Breast epithelium (tissue), 4 donors: ENCODE results near the gene PSMD1. TPM values are rescaled to one million over a fixed set of nuclear protein-coding genes. Genes with fewer than 3 reads are reported as not detected.
"Not testable (repeated sequence)": the region's sequence is repeated elsewhere in the genome, so short reads cannot be mapped to it uniquely, and the experiment has no call there.

Source experiments
- DNase-seq, 2 donors: peaks; one replicate each; pipeline ENCODE4 v3.0.0-alpha.2; 2019; ENCODE audit warnings: low spot score in 2 of 2
- H3K27ac ChIP-seq, 2 donors: fragments of 200-600 bp; sonication (generic) in 1 of 2; one replicate each; pipeline ENCODE4 v1.5.1; 2016 to 2019; ENCODE audit warnings: mild to moderate bottlenecking in 1 of 2
- H3K27me3 ChIP-seq, 2 donors: fragments of 200-600 bp; sonication (generic) in 1 of 2; one replicate each; pipeline versions ENCODE4 v1.5.1 to v1.6.0; 2017 to 2019; ENCODE audit warnings: control low read depth in 1 of 2, mild to moderate bottlenecking in 1 of 2
- H3K36me3 ChIP-seq: fragments of 200-600 bp; one replicate; pipeline ENCODE4 v1.5.1; 2019
- H3K4me1 ChIP-seq, 2 donors: fragments of 200-600 bp; sonication (generic); one replicate each; pipeline ENCODE4 v1.5.1; 2016 to 2019; ENCODE audit warnings: control low read depth in 1 of 2
- H3K4me3 ChIP-seq, 3 donors: fragments of 200-600 bp; sonication (generic); 1 replicate in 2 of 3; 2 replicates in 1 of 3; pipeline ENCODE4 v1.5.1; 2016 to 2019; ENCODE audit warnings: mild to moderate bottlenecking in 3 of 3, moderate library complexity in 2 of 3
- H3K9me3 ChIP-seq, 2 donors: fragments of 200-600 bp; sonication (generic) in 1 of 2; one replicate each; pipeline ENCODE4 v1.5.1; 2016 to 2019; ENCODE audit warnings: control low read depth in 1 of 2
- CTCF ChIP-seq, 3 donors: fragments of 450-650 bp; IDR thresholded peaks; one replicate each; pipeline ENCODE4 v1.5.1; 2016 to 2017; ENCODE audit warnings: antibody characterized with exemption in 3 of 3, mild to moderate bottlenecking in 3 of 3, moderate library complexity in 3 of 3
- POLR2A ChIP-seq: fragments of 450-650 bp; IDR thresholded peaks from one replicate; pipeline ENCODE4 v1.6.1; 2016; ENCODE audit warnings: antibody characterized with exemption, mild to moderate bottlenecking, moderate library complexity
- POLR2AphosphoS5 ChIP-seq, 3 donors: sonication (generic); formaldehyde crosslinking; IDR thresholded peaks; one replicate each; pipeline ENCODE4 v1.6.1; 2017; ENCODE audit warnings: antibody characterized with exemption in 3 of 3
- intact Hi-C: fragments of 100-400 bp; cut with DNase I; formaldehyde crosslinking; loops from one replicate; pipeline ENCODE4 v1.15.1; 2023; ENCODE audit warnings: low total_unique reads
- total RNA-seq, 3 donors: library from RNA; depleted of rRNA; stranded (reverse); fragments of >200 nt; gene quantifications; one replicate each; pipeline ENCODE4 v1.1.0, GENCODE V29; 2016

The PSMD1 gene
- total RNA-seq, 3 donors from 2014 or later = 63.8 to 73.0 (median 69.2) TPM

- DNase-seq = no peak
- Histone ChIP-seq H3K9me3 (no peaks in the 10 kb centered on the region), H3K27me3 (no peaks in the 10 kb centered on the region), H3K4me1 (no peaks in the 10 kb centered on the region), H3K36me3 (peaks cover 8% of the 10 kb centered on the region), H3K27ac (no peak overlapping the region), H3K4me3 (no peak overlapping the region)
- no peak for TF ChIP-seq POLR2AphosphoS5 (IDR thresholded peaks at IDR 0.05)
- intact Hi-C loops = no loop called here
These were observed 32.1 kb downstream of the PSMD1 start for GRCh38 chr2:231088754-231089153.

- no peak for DNase-seq
- intact Hi-C loops = no loop called here
- Histone ChIP-seq H3K9me3 (peaks cover 8 to 25% of the 10 kb centered on the region in 2 donors), H3K4me1 (no peaks in the 10 kb centered on the region), H3K27ac (no peak overlapping the region), H3K36me3 (no peaks in the 10 kb centered on the region), H3K27me3 (no peaks in the 10 kb centered on the region), H3K4me3 (no peak overlapping the region)
- TF ChIP-seq POLR2AphosphoS5 (IDR thresholded peaks at IDR 0.05) = no peak
- TF ChIP-seq CTCF (IDR thresholded peaks at IDR 0.05) = no peak
- no peak for TF ChIP-seq POLR2A
These were observed 37.3 kb downstream of the PSMD1 start for GRCh38 chr2:231093933-231094332.

GRCh38 chr2:231094736-231095346 lies 38.2 kb downstream of the PSMD1 start:
- Histone ChIP-seq H3K36me3 (no peaks in the 10 kb centered on the region), H3K27ac (no peak overlapping the region), H3K4me1 (no peaks in the 10 kb centered on the region), H3K4me3 (no peak overlapping the region), H3K27me3 (no peaks in the 10 kb centered on the region), H3K9me3 (peaks cover 17 to 34% of the 10 kb centered on the region in 2 donors)
- intact Hi-C loops = no loop called here
- TF ChIP-seq POLR2AphosphoS5 (IDR thresholded peaks at IDR 0.05) = no peak
- TF ChIP-seq POLR2A = no peak
- no peak for TF ChIP-seq CTCF (IDR thresholded peaks at IDR 0.05)
- DNase-seq = no peak

- H3K27ac ChIP-seq = no peak overlapping the region
- intact Hi-C loops = no loop called here
- H3K9me3 ChIP-seq = peaks cover 29 to 38% of the 10 kb centered on the region in 2 donors
- no peak for DNase-seq
- TF ChIP-seq POLR2AphosphoS5 (IDR thresholded peaks at IDR 0.05) = no peak
- TF ChIP-seq CTCF (IDR thresholded peaks at IDR 0.05) = no peak
- TF ChIP-seq POLR2A = no peak
- H3K27me3 ChIP-seq = no peaks in the 10 kb centered on the region
- no peak overlapping the region for H3K4me3 ChIP-seq
- no peaks in the 10 kb centered on the region for H3K36me3 ChIP-seq
- H3K4me1 ChIP-seq = no peaks in the 10 kb centered on the region
These were observed 43.3 kb downstream of the PSMD1 start for GRCh38 chr2:231099918-231100317.

GRCh38 chr2:231100321-231100720 lies 43.7 kb downstream of the PSMD1 start:
- H3K4me1 ChIP-seq, H3K4me3 ChIP-seq, H3K27ac ChIP-seq, H3K36me3 ChIP-seq, DNase-seq, H3K27me3 ChIP-seq, intact Hi-C loops: not testable (repeated sequence)
- H3K9me3 ChIP-seq = peaks cover 29 to 34% of the 10 kb centered on the region in 2 donors

GRCh38 chr2:231100990-231101389 lies 44.3 kb downstream of the PSMD1 start:
- DNase-seq = no peak
- intact Hi-C loops = no loop called here
- no peaks in the 10 kb centered on the region for H3K27me3 ChIP-seq
- TF ChIP-seq CTCF (IDR thresholded peaks at IDR 0.05) = no peak
- TF ChIP-seq POLR2A = no peak
- TF ChIP-seq POLR2AphosphoS5 (IDR thresholded peaks at IDR 0.05) = no peak
- H3K36me3 ChIP-seq = no peaks in the 10 kb centered on the region
- H3K9me3 ChIP-seq = peaks cover 29 to 33% of the 10 kb centered on the region in 2 donors
- no peak overlapping the region for H3K27ac ChIP-seq
- no peak overlapping the region for H3K4me3 ChIP-seq
- no peaks in the 10 kb centered on the region for H3K4me1 ChIP-seq
